ENCODE data around the gene RNF7.
"Not testable (repeated sequence)": the region's sequence is repeated elsewhere in the genome, so short reads cannot be mapped to it uniquely, and the experiment has no call there.

RNF7 gene

GRCh38 chr3:141738022-141738890 lies at the start of gene RNF7:
RNF7 (plus strand) TSS chr3:141738298; CDS start chr3:141738342, 44 bp downstream.
- DNase-seq: peak; percentile 92

GRCh38 chr3:141690431-141691072 lies 47.5 kb upstream of the RNF7 start:
- no peak for DNase-seq

- DNase-seq: not testable (repeated sequence)
These were observed 46.6 kb upstream of the RNF7 start for GRCh38 chr3:141691471-141691870.

GRCh38 chr3:141692973-141693372 lies 45.1 kb upstream of the RNF7 start:
- not testable (repeated sequence) for DNase-seq

GRCh38 chr3:141699324-141699723 lies 38.8 kb upstream of the RNF7 start:
- DNase-seq: peak; percentile 70

GRCh38 chr3:141699897-141700296 lies 38.2 kb upstream of the RNF7 start:
- DNase-seq: peak; percentile 15

- DNase-seq: not testable (repeated sequence)
These were observed 34.7 kb upstream of the RNF7 start for GRCh38 chr3:141703367-141703766.

GRCh38 chr3:141707741-141708203 lies 30.3 kb upstream of the RNF7 start:
- no peak for DNase-seq

GRCh38 chr3:141708367-141708766 lies 29.7 kb upstream of the RNF7 start:
- no peak for DNase-seq

- DNase-seq: no peak
These were observed 28.9 kb upstream of the RNF7 start for GRCh38 chr3:141709126-141709770.

GRCh38 chr3:141710121-141710520 lies 28.0 kb upstream of the RNF7 start:
- no peak for DNase-seq

- no peak for DNase-seq
These were observed 27.0 kb upstream of the RNF7 start for GRCh38 chr3:141710888-141711616.

- no peak for DNase-seq
These were observed 23.4 kb upstream of the RNF7 start for GRCh38 chr3:141714671-141715070.

- no peak for DNase-seq
These were observed 16.0 kb upstream of the RNF7 start for GRCh38 chr3:141722081-141722480.

- no peak for DNase-seq
These were observed 15.4 kb upstream of the RNF7 start for GRCh38 chr3:141722648-141723047.

GRCh38 chr3:141723255-141723654 lies 14.8 kb upstream of the RNF7 start:
- no peak for DNase-seq

GRCh38 chr3:141724186-141724585 lies 13.9 kb upstream of the RNF7 start:
- DNase-seq: no peak

- DNase-seq: no peak
These were observed 13.1 kb upstream of the RNF7 start for GRCh38 chr3:141725036-141725435.

GRCh38 chr3:141726483-141726882 lies 11.6 kb upstream of the RNF7 start:
- DNase-seq: no peak

- no peak for DNase-seq
These were observed 9.7 kb upstream of the RNF7 start for GRCh38 chr3:141728355-141728892.

- DNase-seq: no peak
These were observed 8.9 kb upstream of the RNF7 start for GRCh38 chr3:141729240-141729639.

GRCh38 chr3:141735176-141735575 lies 2.9 kb upstream of the RNF7 start:
- DNase-seq: no peak

Measured in NCI-H1092 treated with DMSO at 0.1 percent for 48 hours (cell line).